ENCODE measurements around the gene CPA3.

- TF ChIP-seq, protein P1, sequence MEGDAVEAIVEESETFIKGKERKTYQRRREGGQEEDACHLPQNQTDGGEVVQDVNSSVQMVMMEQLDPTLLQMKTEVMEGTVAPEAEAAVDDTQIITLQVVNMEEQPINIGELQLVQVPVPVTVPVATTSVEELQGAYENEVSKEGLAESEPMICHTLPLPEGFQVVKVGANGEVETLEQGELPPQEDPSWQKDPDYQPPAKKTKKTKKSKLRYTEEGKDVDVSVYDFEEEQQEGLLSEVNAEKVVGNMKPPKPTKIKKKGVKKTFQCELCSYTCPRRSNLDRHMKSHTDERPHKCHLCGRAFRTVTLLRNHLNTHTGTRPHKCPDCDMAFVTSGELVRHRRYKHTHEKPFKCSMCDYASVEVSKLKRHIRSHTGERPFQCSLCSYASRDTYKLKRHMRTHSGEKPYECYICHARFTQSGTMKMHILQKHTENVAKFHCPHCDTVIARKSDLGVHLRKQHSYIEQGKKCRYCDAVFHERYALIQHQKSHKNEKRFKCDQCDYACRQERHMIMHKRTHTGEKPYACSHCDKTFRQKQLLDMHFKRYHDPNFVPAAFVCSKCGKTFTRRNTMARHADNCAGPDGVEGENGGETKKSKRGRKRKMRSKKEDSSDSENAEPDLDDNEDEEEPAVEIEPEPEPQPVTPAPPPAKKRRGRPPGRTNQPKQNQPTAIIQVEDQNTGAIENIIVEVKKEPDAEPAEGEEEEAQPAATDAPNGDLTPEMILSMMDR (IDR thresholded peaks at IDR 0.05; ENCODE audit: insufficient read depth, low read length), result no peak
- TF ChIP-seq GABPA (IDR thresholded peaks at IDR 0.05; ENCODE audit: low read depth) (no peak), REST (IDR thresholded peaks at IDR 0.05; ENCODE audit: insufficient replicate concordance, low read depth) (peak; percentile 78), POLR2AphosphoS5 (IDR thresholded peaks at IDR 0.05; ENCODE audit: low read depth) (no peak), SPI1 (IDR thresholded peaks at IDR 0.05; ENCODE audit: borderline replicate concordance, low read depth) (no peak)
Measured at GRCh38 chr3:148940983-148941382, 75.9 kb downstream of the CPA3 start.

Measured in HL-60 (cell line).